ENCODE data around the gene PPP1R14C.
"Not testable (repeated sequence)": the region's sequence is repeated elsewhere in the genome, so short reads cannot be mapped to it uniquely, and the experiment has no call there.

The PPP1R14C gene

GRCh38 chr6:150184850-150185731 lies 42.2 kb downstream of the PPP1R14C start:
- H3K27ac ChIP-seq (replicated peaks; ENCODE audit: low read length): no peak overlapping the region
- no peak overlapping the region for H2AFZ ChIP-seq (ENCODE audit: low read length)
- no peak overlapping the region for H3K4me2 ChIP-seq (ENCODE audit: insufficient read depth, low read length, poor library complexity, severe bottlenecking)
- H2AK5ac ChIP-seq (ENCODE audit: low read depth, low read length): no peak overlapping the region
- H3K18ac ChIP-seq (ENCODE audit: low read length): no peak overlapping the region
- no peak overlapping the region for H2BK12ac ChIP-seq (ENCODE audit: low read length)
- no peak overlapping the region for H3K4me3 ChIP-seq (ENCODE audit: low read length in 2 of 2)
- DNase-seq (ENCODE audit: low spot score): no peak
- H3K14ac ChIP-seq (ENCODE audit: low read length): no peak overlapping the region
- H3K9me3 ChIP-seq (replicated peaks in 1 of 2; ENCODE audit: control insufficient read depth in 2 of 2, insufficient read depth in 1 of 2, low read depth in 1 of 2, low read length in 2 of 2): no peaks in the 10 kb centered on the region
- peak overlapping the region; percentile 49 for H3K23ac ChIP-seq (ENCODE audit: low read depth, low read length, poor library complexity)
- H4K8ac ChIP-seq (ENCODE audit: low read depth, low read length): peak overlapping the region; percentile 78
- H2BK120ac ChIP-seq (ENCODE audit: low read depth, low read length): no peak overlapping the region
- no peak overlapping the region for H3K9ac ChIP-seq (ENCODE audit: low read depth, low read length, poor library complexity)
- no peak overlapping the region for H3K4ac ChIP-seq (ENCODE audit: low read length)
- WGBS, 2 donors (ENCODE audit: extremely low coverage in 2 of 2, insufficient read length in 2 of 2, insufficient replicate concordance in 1 of 2): no CpG with 5 or more reads among the region's 10 CpGs
- no peaks in the 10 kb centered on the region for H3K36me3 ChIP-seq (replicated peaks in 1 of 2; ENCODE audit: control insufficient read depth in 2 of 2, insufficient read depth in 2 of 2, low read length in 2 of 2)
- no peak overlapping the region for H4K91ac ChIP-seq (ENCODE audit: low read depth, low read length, poor library complexity)
- no peaks in the 10 kb centered on the region for H3K27me3 ChIP-seq (ENCODE audit: control insufficient read depth in 3 of 3, insufficient read depth in 3 of 3, low read depth in 1 of 3, low read length in 3 of 3)
- no peak overlapping the region for H2BK5ac ChIP-seq (ENCODE audit: low read length)
- H2BK15ac ChIP-seq (ENCODE audit: low read length): no peak overlapping the region
- no peaks in the 10 kb centered on the region for H3K79me1 ChIP-seq (ENCODE audit: low read depth, low read length)
- no peaks in the 10 kb centered on the region for H3K4me1 ChIP-seq (ENCODE audit: control insufficient read depth in 2 of 2, insufficient read depth in 1 of 2, low read depth in 1 of 2, low read length in 2 of 2)

GRCh38 chr6:150185732-150186117 lies 42.9 kb downstream of the PPP1R14C start:
- Histone ChIP-seq H2BK15ac (ENCODE audit: low read length) (no peak overlapping the region), H3K9ac (ENCODE audit: low read depth, low read length, poor library complexity) (no peak overlapping the region), H2AFZ (ENCODE audit: low read length) (no peak overlapping the region), H2BK120ac (ENCODE audit: low read depth, low read length) (no peak overlapping the region), H3K9me3 (replicated peaks in 1 of 2; ENCODE audit: control insufficient read depth in 2 of 2, insufficient read depth in 1 of 2, low read depth in 1 of 2, low read length in 2 of 2) (peaks cover 0 to 2% of the 10 kb centered on the region in 2 donors), H4K8ac (ENCODE audit: low read depth, low read length) (no peak overlapping the region), H3K4me2 (ENCODE audit: insufficient read depth, low read length, poor library complexity, severe bottlenecking) (no peak overlapping the region), H3K27ac (replicated peaks; ENCODE audit: low read length) (no peak overlapping the region), H4K91ac (ENCODE audit: low read depth, low read length, poor library complexity) (no peak overlapping the region), H3K4me3 (ENCODE audit: low read length in 2 of 2) (no peak overlapping the region), H3K27me3 (ENCODE audit: control insufficient read depth in 3 of 3, insufficient read depth in 3 of 3, low read depth in 1 of 3, low read length in 3 of 3) (no peaks in the 10 kb centered on the region), H2AK5ac (ENCODE audit: low read depth, low read length) (no peak overlapping the region), H3K79me1 (ENCODE audit: low read depth, low read length) (no peaks in the 10 kb centered on the region), H3K23ac (ENCODE audit: low read depth, low read length, poor library complexity) (peak overlapping the region; percentile 49), H2BK12ac (ENCODE audit: low read length) (no peak overlapping the region), H3K4ac (ENCODE audit: low read length) (no peak overlapping the region), H3K18ac (ENCODE audit: low read length) (no peak overlapping the region), H3K14ac (ENCODE audit: low read length) (peak overlapping the region; percentile 58), H2BK5ac (ENCODE audit: low read length) (no peak overlapping the region), H3K36me3 (replicated peaks in 1 of 2; ENCODE audit: control insufficient read depth in 2 of 2, insufficient read depth in 2 of 2, low read length in 2 of 2) (no peaks in the 10 kb centered on the region), H3K4me1 (ENCODE audit: control insufficient read depth in 2 of 2, insufficient read depth in 1 of 2, low read depth in 1 of 2, low read length in 2 of 2) (no peaks in the 10 kb centered on the region)
- DNase-seq (ENCODE audit: low spot score): no peak
- no CpG with 5 or more reads among the region's 8 CpGs for WGBS, 2 donors (ENCODE audit: extremely low coverage in 2 of 2, insufficient read length in 2 of 2, insufficient replicate concordance in 1 of 2)

GRCh38 chr6:150186129-150186898 lies 43.5 kb downstream of the PPP1R14C start:
- no peak overlapping the region for H2BK5ac ChIP-seq (ENCODE audit: low read length)
- H2BK120ac ChIP-seq (ENCODE audit: low read depth, low read length): no peak overlapping the region
- peaks cover 0 to 8% of the 10 kb centered on the region in 2 donors for H3K9me3 ChIP-seq (replicated peaks in 1 of 2; ENCODE audit: control insufficient read depth in 2 of 2, insufficient read depth in 1 of 2, low read depth in 1 of 2, low read length in 2 of 2)
- H3K14ac ChIP-seq (ENCODE audit: low read length): no peak overlapping the region
- no peak overlapping the region for H2AK5ac ChIP-seq (ENCODE audit: low read depth, low read length)
- H4K91ac ChIP-seq (ENCODE audit: low read depth, low read length, poor library complexity): no peak overlapping the region
- DNase-seq (ENCODE audit: low spot score): no peak
- no peaks in the 10 kb centered on the region for H3K27me3 ChIP-seq (ENCODE audit: control insufficient read depth in 3 of 3, insufficient read depth in 3 of 3, low read depth in 1 of 3, low read length in 3 of 3)
- no peak overlapping the region for H2BK15ac ChIP-seq (ENCODE audit: low read length)
- no peak overlapping the region for H3K9ac ChIP-seq (ENCODE audit: low read depth, low read length, poor library complexity)
- H4K8ac ChIP-seq (ENCODE audit: low read depth, low read length): no peak overlapping the region
- H3K4ac ChIP-seq (ENCODE audit: low read length): no peak overlapping the region
- no peak overlapping the region for H3K4me2 ChIP-seq (ENCODE audit: insufficient read depth, low read length, poor library complexity, severe bottlenecking)
- H3K79me1 ChIP-seq (ENCODE audit: low read depth, low read length): no peaks in the 10 kb centered on the region
- H2BK12ac ChIP-seq (ENCODE audit: low read length): no peak overlapping the region
- no peaks in the 10 kb centered on the region for H3K4me1 ChIP-seq (ENCODE audit: control insufficient read depth in 2 of 2, insufficient read depth in 1 of 2, low read depth in 1 of 2, low read length in 2 of 2)
- H3K4me3 ChIP-seq (ENCODE audit: low read length in 2 of 2): no peak overlapping the region
- WGBS, 2 donors (ENCODE audit: extremely low coverage in 2 of 2, insufficient read length in 2 of 2, insufficient replicate concordance in 1 of 2): no CpG with 5 or more reads among the region's 9 CpGs
- H3K36me3 ChIP-seq (replicated peaks in 1 of 2; ENCODE audit: control insufficient read depth in 2 of 2, insufficient read depth in 2 of 2, low read length in 2 of 2): peaks cover 0 to 5% of the 10 kb centered on the region in 2 donors
- no peak overlapping the region for H3K27ac ChIP-seq (replicated peaks; ENCODE audit: low read length)
- H2AFZ ChIP-seq (ENCODE audit: low read length): no peak overlapping the region
- no peak overlapping the region for H3K18ac ChIP-seq (ENCODE audit: low read length)
- no peak overlapping the region for H3K23ac ChIP-seq (ENCODE audit: low read depth, low read length, poor library complexity)

GRCh38 chr6:150187433-150187832 lies 44.6 kb downstream of the PPP1R14C start:
- H3K9me3 ChIP-seq (replicated peaks in 1 of 2; ENCODE audit: control insufficient read depth in 2 of 2, insufficient read depth in 1 of 2, low read depth in 1 of 2, low read length in 2 of 2): peaks cover 0 to 18% of the 10 kb centered on the region in 2 donors
- not testable (repeated sequence) for H3K4me2 ChIP-seq (ENCODE audit: insufficient read depth, low read length, poor library complexity, severe bottlenecking); H3K9ac ChIP-seq (ENCODE audit: low read depth, low read length, poor library complexity); H2BK15ac ChIP-seq (ENCODE audit: low read length); H3K27ac ChIP-seq (replicated peaks; ENCODE audit: low read length); DNase-seq (ENCODE audit: low spot score); H3K27me3 ChIP-seq (ENCODE audit: control insufficient read depth in 3 of 3, insufficient read depth in 3 of 3, low read depth in 1 of 3, low read length in 3 of 3); H2AFZ ChIP-seq (ENCODE audit: low read length); H2AK5ac ChIP-seq (ENCODE audit: low read depth, low read length); H3K79me1 ChIP-seq (ENCODE audit: low read depth, low read length); H2BK12ac ChIP-seq (ENCODE audit: low read length); H3K4me3 ChIP-seq (ENCODE audit: low read length in 2 of 2); H2BK120ac ChIP-seq (ENCODE audit: low read depth, low read length); H3K18ac ChIP-seq (ENCODE audit: low read length); H3K4me1 ChIP-seq (ENCODE audit: control insufficient read depth in 2 of 2, insufficient read depth in 1 of 2, low read depth in 1 of 2, low read length in 2 of 2); H4K91ac ChIP-seq (ENCODE audit: low read depth, low read length, poor library complexity); H3K4ac ChIP-seq (ENCODE audit: low read length); H3K36me3 ChIP-seq (replicated peaks in 1 of 2; ENCODE audit: control insufficient read depth in 2 of 2, insufficient read depth in 2 of 2, low read length in 2 of 2); H3K23ac ChIP-seq (ENCODE audit: low read depth, low read length, poor library complexity); H3K14ac ChIP-seq (ENCODE audit: low read length); H4K8ac ChIP-seq (ENCODE audit: low read depth, low read length); H2BK5ac ChIP-seq (ENCODE audit: low read length)
- no CpG with 5 or more reads among the region's 2 CpGs for WGBS, 2 donors (ENCODE audit: extremely low coverage in 2 of 2, insufficient read length in 2 of 2, insufficient replicate concordance in 1 of 2)
